CD4-positive, CD25-positive, alpha-beta regulatory T cell (primary cell): Measurements from ENCODE around the gene EIF4E2. TPM values are rescaled to one million over a fixed set of nuclear protein-coding genes. Genes with fewer than 3 reads are reported as not detected.

Experiments
- ATAC-seq, 2 donors: fragments of 150-1000 bp; cut with Tn5 transposase; one replicate each; pipeline ENCODE4 v1.10.0; 2021; ENCODE audit warnings: low read depth in 2 of 2, moderate number of reproducible peaks in 2 of 2, moderate library complexity in 1 of 2
- DNase-seq, 3 donors: peaks; one replicate each; pipeline versions ENCODE4 v3.0.0 to v3.0.0-alpha.2; 2012 to 2022; ENCODE audit warnings: mixed read lengths in 1 of 3
- H3K27ac ChIP-seq: one replicate; pipeline ENCODE4 v1.7.0; 2013; ENCODE audit warnings: mild to moderate bottlenecking, low read length; ENCODE audit not compliant: insufficient read depth, poor library complexity, severe bottlenecking
- H3K27me3 ChIP-seq: one replicate; pipeline ENCODE4 v1.7.0; 2013; ENCODE audit warnings: low read length; ENCODE audit not compliant: control insufficient read depth, insufficient read depth
- H3K36me3 ChIP-seq: one replicate; pipeline ENCODE4 v1.7.0; 2013; ENCODE audit warnings: mild to moderate bottlenecking, low read length, moderate library complexity; ENCODE audit not compliant: control insufficient read depth, insufficient read depth
- H3K4me1 ChIP-seq: 2 replicates; pipeline ENCODE4 v1.7.0; 2013; ENCODE audit warnings: mild to moderate bottlenecking, low read length; ENCODE audit not compliant: insufficient read depth, control insufficient read depth, poor library complexity, severe bottlenecking
- H3K4me3 ChIP-seq: one replicate; pipeline ENCODE4 v1.7.0; 2013; ENCODE audit warnings: low read depth, mild to moderate bottlenecking, low read length, moderate library complexity
- H3K9me3 ChIP-seq, 2 experiments: 1 replicate in 1 of 2; 2 replicates in 1 of 2; pipeline ENCODE4 v1.7.0; 2013; ENCODE audit warnings: low read length in 2 of 2, mild to moderate bottlenecking in 1 of 2, moderate library complexity in 1 of 2; ENCODE audit not compliant: control insufficient read depth in 2 of 2
- H3K27ac Mint-ChIP-seq, 3 donors: one replicate each; pipeline ENCODE4 v1.8.0; 2020 to 2022; ENCODE audit warnings: mild to moderate bottlenecking in 3 of 3, mixed read lengths in 3 of 3, moderate library complexity in 2 of 3
- H3K27me3 Mint-ChIP-seq: one replicate; pipeline ENCODE4 v1.8.0; 2022; ENCODE audit warnings: mild to moderate bottlenecking, mixed read lengths
- H3K36me3 Mint-ChIP-seq: one replicate; pipeline ENCODE4 v1.8.0; 2020; ENCODE audit warnings: mixed read lengths
- H3K4me1 Mint-ChIP-seq, 4 donors: one replicate each; pipeline ENCODE4 v1.8.0; 2020 to 2022; ENCODE audit warnings: mixed read lengths in 4 of 4, mild to moderate bottlenecking in 1 of 4
- H3K4me3 Mint-ChIP-seq, 4 donors: one replicate each; pipeline ENCODE4 v1.8.0; 2020 to 2022; ENCODE audit warnings: mild to moderate bottlenecking in 4 of 4, mixed read lengths in 4 of 4, moderate library complexity in 3 of 4
- H3K9me3 Mint-ChIP-seq, 7 donors: one replicate each; pipeline ENCODE4 v1.8.0; 2020 to 2022; ENCODE audit warnings: mixed read lengths in 7 of 7, mild to moderate bottlenecking in 3 of 7, moderate library complexity in 2 of 7
- polyA plus RNA-seq, 4 donors: library from polyadenylated mRNA; unstranded; fragments of 300-500 nt; fragmentation: Illumina TruSeq; gene quantifications; one replicate each; pipeline ENCODE4 v1.2.3, GENCODE V29; 2021
- total RNA-seq: library from RNA; stranded (reverse); gene quantifications from one replicate; pipeline ENCODE4 v1.2.3, GENCODE V29; 2022

The EIF4E2 gene
- total and polyA plus RNA-seq, 5 donors from 2014 or later, result 60.0 to 122 (median 94.0) TPM

- peaks cover 9 to 76% (median 51%) of the 10 kb centered on the region in 4 donors for H3K4me1 Mint-ChIP-seq
- no peaks in the 10 kb centered on the region for H3K9me3 ChIP-seq
Measured at GRCh38 chr2:232547991-232548390, 2.5 kb upstream of the EIF4E2 start.

GRCh38 chr2:232549655-232550353 is 685 bp upstream of the EIF4E2 start:
- Mint-ChIP-seq H3K4me3 (peak overlapping the region; percentile 93 to 100 (median 98)), H3K4me1 (peaks cover 25 to 83% (median 66%) of the 10 kb centered on the region in 4 donors), H3K27ac (peak overlapping the region; percentile 99 to 100 (median 99)), H3K27me3 (no peaks in the 10 kb centered on the region), H3K9me3 (peaks cover 0 to 2% (median 0%) of the 10 kb centered on the region in 7 donors), H3K36me3 (peaks cover 35% of the 10 kb centered on the region)
- ATAC-seq (peak in 1 of 2 donors; percentile 2), DNase-seq (peak in 1 of 3 donors; percentile 5)
- Histone ChIP-seq H3K4me3 (peak overlapping the region; percentile 97), H3K27me3 (no peaks in the 10 kb centered on the region), H3K9me3 (no peaks in the 10 kb centered on the region), H3K27ac (peak overlapping the region; percentile 95), H3K4me1 (peaks cover 39% of the 10 kb centered on the region), H3K36me3 (peaks cover 19% of the 10 kb centered on the region)

More at GRCh38 chr2:232547991-232548390, 2.5 kb upstream of the EIF4E2 start:
- Histone ChIP-seq H3K4me1 (peaks cover 35% of the 10 kb centered on the region), H3K27me3 (no peaks in the 10 kb centered on the region), H3K4me3 (peak overlapping the region; percentile 97), H3K36me3 (peaks cover 19% of the 10 kb centered on the region), H3K27ac (no peak overlapping the region)
- DNase-seq, result no peak
- Mint-ChIP-seq H3K27me3 (no peaks in the 10 kb centered on the region), H3K36me3 (peaks cover 24% of the 10 kb centered on the region), H3K9me3 (peaks cover 0 to 2% (median 0%) of the 10 kb centered on the region in 7 donors), H3K4me3 (peak overlapping the region; percentile 26 to 97 (median 80)), H3K27ac (peak overlapping the region in 1 of 3 donors; percentile 26)
- no peak for ATAC-seq

GRCh38 chr2:232551250-232551638 is 755 bp downstream of the EIF4E2 start:
- Mint-ChIP-seq H3K36me3 (peaks cover 47% of the 10 kb centered on the region), H3K4me1 (peaks cover 29 to 92% (median 77%) of the 10 kb centered on the region in 4 donors), H3K4me3 (peak overlapping the region; percentile 93 to 100 (median 98)), H3K9me3 (peaks cover 0 to 2% (median 0%) of the 10 kb centered on the region in 7 donors), H3K27me3 (no peaks in the 10 kb centered on the region), H3K27ac (peak overlapping the region; percentile 97 to 100 (median 99))
- no peak for ATAC-seq
- H3K4me3 ChIP-seq, result peak overlapping the region; percentile 90
- peaks cover 39% of the 10 kb centered on the region for H3K4me1 ChIP-seq
- no peaks in the 10 kb centered on the region for H3K27me3 ChIP-seq
- peaks cover 25% of the 10 kb centered on the region for H3K36me3 ChIP-seq
- no peak for DNase-seq
- H3K27ac ChIP-seq, result peak overlapping the region; percentile 95
- no peaks in the 10 kb centered on the region for H3K9me3 ChIP-seq

- peak overlapping the region; percentile 90 for H3K4me3 ChIP-seq
- H3K27me3 Mint-ChIP-seq, result no peaks in the 10 kb centered on the region
Measured at GRCh38 chr2:232551776-232552175, 1.3 kb downstream of the EIF4E2 start.

GRCh38 chr2:232556426-232556825 is 5.9 kb downstream of the EIF4E2 start:
- Histone ChIP-seq H3K4me1 (peaks cover 20% of the 10 kb centered on the region), H3K9me3 (no peaks in the 10 kb centered on the region), H3K36me3 (peaks cover 60% of the 10 kb centered on the region), H3K27me3 (no peaks in the 10 kb centered on the region), H3K4me3 (no peak overlapping the region), H3K27ac (no peak overlapping the region)
- Mint-ChIP-seq H3K4me1 (peaks cover 27 to 54% (median 49%) of the 10 kb centered on the region in 4 donors), H3K9me3 (no peaks in the 10 kb centered on the region), H3K4me3 (no peak overlapping the region), H3K27me3 (no peaks in the 10 kb centered on the region), H3K36me3 (peaks cover 56% of the 10 kb centered on the region), H3K27ac (no peak overlapping the region)
- DNase-seq (no peak), ATAC-seq (no peak)

More at GRCh38 chr2:232551776-232552175, 1.3 kb downstream of the EIF4E2 start:
- Histone ChIP-seq H3K36me3 (peaks cover 25% of the 10 kb centered on the region), H3K27me3 (no peaks in the 10 kb centered on the region), H3K4me1 (peaks cover 35% of the 10 kb centered on the region), H3K9me3 (no peaks in the 10 kb centered on the region), H3K27ac (peak overlapping the region; percentile 95)
- peak overlapping the region; percentile 97 to 100 (median 99) for H3K27ac Mint-ChIP-seq
- ATAC-seq, result no peak
- H3K4me1 Mint-ChIP-seq, result peaks cover 29 to 91% (median 76%) of the 10 kb centered on the region in 4 donors
- peaks cover 44% of the 10 kb centered on the region for H3K36me3 Mint-ChIP-seq
- H3K9me3 Mint-ChIP-seq, result peaks cover 0 to 2% (median 0%) of the 10 kb centered on the region in 7 donors
- DNase-seq, result no peak
- H3K4me3 Mint-ChIP-seq, result peak overlapping the region; percentile 93 to 100 (median 98)

GRCh38 chr2:232562515-232563151 is 12.1 kb downstream of the EIF4E2 start:
- Mint-ChIP-seq H3K27me3 (no peaks in the 10 kb centered on the region), H3K4me3 (no peak overlapping the region), H3K36me3 (peaks cover 56% of the 10 kb centered on the region), H3K9me3 (no peaks in the 10 kb centered on the region), H3K4me1 (peaks cover 0 to 9% (median 4%) of the 10 kb centered on the region in 4 donors), H3K27ac (no peak overlapping the region)
- Histone ChIP-seq H3K27me3 (no peaks in the 10 kb centered on the region), H3K9me3 (no peaks in the 10 kb centered on the region), H3K4me1 (no peaks in the 10 kb centered on the region), H3K27ac (no peak overlapping the region), H3K4me3 (no peak overlapping the region), H3K36me3 (peaks cover 81% of the 10 kb centered on the region)
- DNase-seq, result no peak
- ATAC-seq, result no peak

GRCh38 chr2:232563580-232563979 is 13.1 kb downstream of the EIF4E2 start:
- no peak overlapping the region for H3K27ac Mint-ChIP-seq
- H3K4me1 Mint-ChIP-seq, result peaks cover 0 to 9% (median 3%) of the 10 kb centered on the region in 4 donors
- no peak for ATAC-seq
- H3K27me3 Mint-ChIP-seq, result no peaks in the 10 kb centered on the region
- no peak overlapping the region for H3K4me3 ChIP-seq
- H3K9me3 ChIP-seq, result no peaks in the 10 kb centered on the region
- no peaks in the 10 kb centered on the region for H3K4me1 ChIP-seq
- no peak for DNase-seq
- H3K9me3 Mint-ChIP-seq, result no peaks in the 10 kb centered on the region
- H3K4me3 Mint-ChIP-seq, result no peak overlapping the region
- no peak overlapping the region for H3K27ac ChIP-seq
- no peaks in the 10 kb centered on the region for H3K27me3 ChIP-seq
- H3K36me3 Mint-ChIP-seq, result peaks cover 60% of the 10 kb centered on the region
- H3K36me3 ChIP-seq, result peaks cover 81% of the 10 kb centered on the region
